OCI-LY1 (cell line): ENCODE results near the gene PARVA.

Experiments
- CTCF ChIP-seq: fragments of 200-600 bp; sonication (generic), shearing (Covaris generic); IDR thresholded peaks from 2 replicates; pipeline ENCODE4 v1.5.1; 2017; ENCODE audit warnings: mild to moderate bottlenecking, antibody characterized with exemption, low read length, moderate library complexity, mixed read lengths
- EZH2 ChIP-seq: fragments of 200-600 bp; sonication (generic), shearing (Covaris generic); IDR thresholded peaks from 2 replicates; pipeline ENCODE4 v1.8.0; 2017; ENCODE audit warnings: borderline replicate concordance, mixed run types, mild to moderate bottlenecking, antibody characterized with exemption, low read length, moderate library complexity, mixed read lengths

- TF ChIP-seq CTCF, result no peak
- TF ChIP-seq EZH2, result no peak
Measured at GRCh38 chr11:12507391-12507790, 130.0 kb downstream of the PARVA start.
